ENCODE results near the gene KAT7.

KAT7 gene

DNA sequence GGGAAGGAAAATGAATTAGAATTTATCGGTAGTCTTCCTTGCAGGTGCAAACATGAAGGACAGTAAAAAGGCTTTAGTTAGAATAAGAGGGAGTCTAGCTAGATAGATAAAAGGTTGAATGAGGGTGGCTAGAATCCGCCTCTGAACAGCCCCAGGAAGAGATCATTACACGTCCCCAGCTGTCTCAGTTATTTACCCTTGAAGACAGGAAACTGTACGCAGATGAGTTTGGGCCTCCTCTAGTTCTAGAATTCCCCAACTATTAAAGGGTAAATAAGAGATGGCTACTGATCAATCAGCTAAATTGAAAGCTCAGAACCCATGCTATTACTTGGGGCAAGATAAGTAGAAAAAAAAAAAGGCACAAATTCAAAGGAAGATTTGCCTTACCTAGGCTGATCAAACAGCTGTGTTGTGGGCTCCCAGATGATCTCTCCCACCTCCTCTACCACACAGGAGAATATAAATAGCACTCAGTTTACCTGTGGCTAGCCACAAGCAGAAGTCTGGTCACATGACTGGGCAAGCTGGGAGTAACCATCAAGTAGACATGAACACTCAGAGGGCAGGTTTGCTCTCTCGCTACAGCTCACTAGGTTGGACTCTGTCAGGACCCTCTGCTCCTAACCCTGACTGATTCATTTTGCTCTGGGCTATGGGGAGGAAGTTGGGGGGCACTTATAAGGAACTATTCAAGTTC is 41.5 kb upstream of the KAT7 start:
- H3K36me3 ChIP-seq (ENCODE audit: low read length): no peaks in the 10 kb centered on the region
- no peaks in the 10 kb centered on the region for H3K79me2 ChIP-seq (ENCODE audit: insufficient read depth, low read length)

DNA sequence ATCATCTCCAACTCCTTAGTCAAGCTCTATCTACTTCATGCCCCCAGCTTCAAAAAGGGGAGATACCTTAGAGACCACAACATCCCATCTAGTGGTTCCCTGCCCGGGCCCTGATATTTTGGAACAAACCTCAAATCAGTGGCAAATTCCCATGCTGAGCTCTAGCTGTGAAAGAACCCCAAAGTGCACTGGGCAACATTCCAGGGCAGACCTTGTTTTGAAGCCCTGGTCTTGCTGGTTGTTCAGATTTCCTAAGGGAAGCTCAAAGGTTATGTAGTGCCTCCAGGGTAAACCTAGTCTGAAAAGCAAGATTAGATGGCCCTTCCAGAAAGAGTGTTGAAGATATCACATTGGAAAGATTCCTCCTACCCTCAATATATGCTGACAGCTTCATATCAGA is 40.8 kb upstream of the KAT7 start:
- no peaks in the 10 kb centered on the region for H3K9me2 ChIP-seq (replicated peaks; ENCODE audit: insufficient read depth, low read length)
- TF ChIP-seq EZH2phosphoT487 (conservative IDR thresholded peaks at IDR 0.05; ENCODE audit: low read length): no peak
- TF ChIP-seq, protein P1, sequence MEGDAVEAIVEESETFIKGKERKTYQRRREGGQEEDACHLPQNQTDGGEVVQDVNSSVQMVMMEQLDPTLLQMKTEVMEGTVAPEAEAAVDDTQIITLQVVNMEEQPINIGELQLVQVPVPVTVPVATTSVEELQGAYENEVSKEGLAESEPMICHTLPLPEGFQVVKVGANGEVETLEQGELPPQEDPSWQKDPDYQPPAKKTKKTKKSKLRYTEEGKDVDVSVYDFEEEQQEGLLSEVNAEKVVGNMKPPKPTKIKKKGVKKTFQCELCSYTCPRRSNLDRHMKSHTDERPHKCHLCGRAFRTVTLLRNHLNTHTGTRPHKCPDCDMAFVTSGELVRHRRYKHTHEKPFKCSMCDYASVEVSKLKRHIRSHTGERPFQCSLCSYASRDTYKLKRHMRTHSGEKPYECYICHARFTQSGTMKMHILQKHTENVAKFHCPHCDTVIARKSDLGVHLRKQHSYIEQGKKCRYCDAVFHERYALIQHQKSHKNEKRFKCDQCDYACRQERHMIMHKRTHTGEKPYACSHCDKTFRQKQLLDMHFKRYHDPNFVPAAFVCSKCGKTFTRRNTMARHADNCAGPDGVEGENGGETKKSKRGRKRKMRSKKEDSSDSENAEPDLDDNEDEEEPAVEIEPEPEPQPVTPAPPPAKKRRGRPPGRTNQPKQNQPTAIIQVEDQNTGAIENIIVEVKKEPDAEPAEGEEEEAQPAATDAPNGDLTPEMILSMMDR (IDR thresholded peaks at IDR 0.05; ENCODE audit: insufficient read depth, low read length, poor library complexity, severe bottlenecking): no peak
- H3K4me3 ChIP-seq (ENCODE audit: insufficient read depth, low read length, poor library complexity, severe bottlenecking): no peak overlapping the region
- no peaks in the 10 kb centered on the region for H3K9me3 ChIP-seq (ENCODE audit: insufficient read depth, low read length)
- no peaks in the 10 kb centered on the region for H3K36me3 ChIP-seq (ENCODE audit: low read length)
- no peak overlapping the region for H3K27ac ChIP-seq (ENCODE audit: low read depth, low read length)
- peaks cover 7% of the 10 kb centered on the region for H3F3A ChIP-seq (ENCODE audit: insufficient read depth)
- H3K27me3 ChIP-seq (ENCODE audit: low read length): no peaks in the 10 kb centered on the region
- H4K20me1 ChIP-seq (ENCODE audit: low read depth, low read length): no peaks in the 10 kb centered on the region
- no peak overlapping the region for H3K9ac ChIP-seq (ENCODE audit: low read length)
- H3K79me2 ChIP-seq (ENCODE audit: insufficient read depth, low read length): no peaks in the 10 kb centered on the region
- H3K4me2 ChIP-seq (ENCODE audit: low read depth, low read length, poor library complexity, severe bottlenecking): peak overlapping the region; percentile 41
- no peak overlapping the region for H2AFZ ChIP-seq (ENCODE audit: low read depth, low read length, severe bottlenecking)

More for the DNA sequence above, 41.5 kb upstream of the KAT7 start:
- Histone ChIP-seq H3K27ac (ENCODE audit: low read depth, low read length) (peak overlapping the region; percentile 3; the same call in 1 of the 2 replicates), H2AFZ (ENCODE audit: low read depth, low read length, severe bottlenecking) (no peak overlapping the region), H3K9ac (ENCODE audit: low read length) (no peak overlapping the region), H3K4me2 (ENCODE audit: low read depth, low read length, poor library complexity, severe bottlenecking) (peak overlapping the region; percentile 41), H3K4me3 (ENCODE audit: insufficient read depth, low read length, poor library complexity, severe bottlenecking) (peak overlapping the region; percentile 5), H4K20me1 (ENCODE audit: low read depth, low read length) (no peaks in the 10 kb centered on the region), H3F3A (ENCODE audit: insufficient read depth) (peaks cover 7% of the 10 kb centered on the region), H3K27me3 (ENCODE audit: low read length) (no peaks in the 10 kb centered on the region), H3K9me2 (replicated peaks; ENCODE audit: insufficient read depth, low read length) (no peaks in the 10 kb centered on the region), H3K9me3 (ENCODE audit: insufficient read depth, low read length) (no peaks in the 10 kb centered on the region)
- TF ChIP-seq EZH2phosphoT487 (conservative IDR thresholded peaks at IDR 0.05; ENCODE audit: low read length): no peak
- TF ChIP-seq, protein P1 (IDR thresholded peaks at IDR 0.05; ENCODE audit: insufficient read depth, low read length, poor library complexity, severe bottlenecking): no peak

DNA sequence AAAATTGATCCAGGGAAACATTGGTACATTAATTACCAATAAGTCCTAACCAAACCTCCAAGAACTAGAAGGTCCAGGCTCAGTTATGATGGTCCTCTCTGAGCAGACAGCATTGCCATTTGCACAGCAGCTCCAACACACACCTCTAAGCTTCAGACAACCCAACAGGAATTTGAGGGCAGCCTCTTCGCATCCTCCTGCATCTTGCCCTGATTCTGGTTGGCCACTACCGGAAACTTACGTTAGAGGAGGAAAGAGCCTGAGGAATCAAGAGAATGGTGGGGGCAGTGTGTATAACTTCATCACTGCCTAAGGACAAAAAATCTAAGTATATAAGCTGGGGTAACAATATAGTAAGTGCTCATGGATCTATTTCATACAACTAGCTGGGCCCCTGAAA is 40.3 kb upstream of the KAT7 start:
- H3K9ac ChIP-seq (ENCODE audit: low read length): no peak overlapping the region
- H3K4me3 ChIP-seq (ENCODE audit: insufficient read depth, low read length, poor library complexity, severe bottlenecking): no peak overlapping the region

More for the DNA sequence above, 40.3 kb upstream of the KAT7 start:
- Histone ChIP-seq H4K20me1 (ENCODE audit: low read depth, low read length) (no peaks in the 10 kb centered on the region), H3K4me2 (ENCODE audit: low read depth, low read length, poor library complexity, severe bottlenecking) (peak overlapping the region; percentile 2), H2AFZ (ENCODE audit: low read depth, low read length, severe bottlenecking) (no peak overlapping the region), H3K36me3 (ENCODE audit: low read length) (no peaks in the 10 kb centered on the region), H3K9me2 (replicated peaks; ENCODE audit: insufficient read depth, low read length) (no peaks in the 10 kb centered on the region), H3K27ac (ENCODE audit: low read depth, low read length) (peak overlapping the region; percentile 54), H3K27me3 (ENCODE audit: low read length) (no peaks in the 10 kb centered on the region), H3K79me2 (ENCODE audit: insufficient read depth, low read length) (no peaks in the 10 kb centered on the region), H3K9me3 (ENCODE audit: insufficient read depth, low read length) (no peaks in the 10 kb centered on the region), H3F3A (ENCODE audit: insufficient read depth) (peaks cover 7% of the 10 kb centered on the region)
- TF ChIP-seq, protein P1 (IDR thresholded peaks at IDR 0.05; ENCODE audit: insufficient read depth, low read length, poor library complexity, severe bottlenecking): no peak
- TF ChIP-seq EZH2phosphoT487 (conservative IDR thresholded peaks at IDR 0.05; ENCODE audit: low read length): no peak
